Stimulated activated memory B cell treated with anti-CD40 and anti-IgM and Interleukin-4, amounts not matched to agents 10 μg/mL and 1 μg/mL and 100 μg/mL, for 72 hours (primary cell): ENCODE results near the gene PRDX4.
"Not testable (repeated sequence)": the region's sequence is repeated elsewhere in the genome, so short reads cannot be mapped to it uniquely, and the experiment has no call there.

Experiments
- ATAC-seq: fragments of 150-1000 bp; cut with Tn5 transposase; 2 replicates; pipeline ENCODE4 v1.10.0; 2021
- H3K27ac Mint-ChIP-seq: one replicate; pipeline ENCODE4 v1.8.0; 2022; ENCODE audit warnings: mild to moderate bottlenecking, mixed read lengths
- H3K27me3 Mint-ChIP-seq: one replicate; pipeline ENCODE4 v1.8.0; 2022; ENCODE audit warnings: mixed read lengths
- H3K36me3 Mint-ChIP-seq: one replicate; pipeline ENCODE4 v1.8.0; 2022; ENCODE audit warnings: mixed read lengths
- H3K4me1 Mint-ChIP-seq: one replicate; pipeline ENCODE4 v1.8.0; 2022; ENCODE audit warnings: mixed read lengths
- H3K4me3 Mint-ChIP-seq: one replicate; pipeline ENCODE4 v1.8.0; 2022; ENCODE audit warnings: mild to moderate bottlenecking, moderate library complexity, mixed read lengths
- H3K9me3 Mint-ChIP-seq: one replicate; pipeline ENCODE4 v1.8.0; 2022; ENCODE audit warnings: mixed read lengths

The PRDX4 gene

DNA sequence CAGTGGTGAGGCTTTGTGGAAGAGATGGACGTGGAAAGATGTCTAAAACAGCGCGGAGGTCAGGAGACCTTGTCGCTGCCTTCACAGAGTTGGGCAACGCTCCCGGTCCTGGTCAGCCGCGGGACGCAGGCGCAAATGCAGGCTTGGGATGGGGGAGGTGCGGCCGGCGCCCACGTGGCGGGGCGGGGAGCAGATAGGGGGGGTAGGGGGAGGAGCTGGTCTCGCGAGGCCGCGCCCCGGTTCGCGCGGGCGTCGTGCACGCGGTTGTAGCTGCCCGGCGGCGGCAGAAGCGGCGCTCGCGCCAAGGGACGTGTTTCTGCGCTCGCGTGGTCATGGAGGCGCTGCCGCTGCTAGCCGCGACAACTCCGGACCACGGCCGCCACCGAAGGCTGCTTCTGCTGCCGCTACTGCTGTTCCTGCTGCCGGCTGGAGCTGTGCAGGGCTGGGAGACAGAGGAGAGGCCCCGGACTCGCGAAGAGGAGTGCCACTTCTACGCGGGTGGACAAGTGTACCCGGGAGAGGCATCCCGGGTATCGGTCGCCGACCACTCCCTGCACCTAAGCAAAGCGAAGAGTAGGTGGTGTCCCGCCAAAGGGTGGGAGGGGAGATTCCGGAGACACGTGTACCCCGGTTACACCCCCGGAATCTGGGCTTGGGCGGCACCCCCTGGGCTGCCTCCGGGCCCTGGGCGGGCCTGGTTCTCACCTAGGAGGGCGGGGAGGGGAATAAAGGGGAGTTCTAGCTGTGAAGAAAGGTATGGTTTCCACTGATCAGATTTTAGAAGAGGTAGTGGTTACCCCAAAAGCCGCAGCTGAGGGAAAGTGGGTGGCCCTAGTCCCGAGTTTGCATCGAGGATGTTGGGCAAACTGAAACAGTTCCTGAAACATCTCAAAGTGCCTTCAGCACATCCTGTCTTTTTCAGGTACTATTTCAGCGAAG is at the start of gene PRDX4:
Gene PRDX4, plus strand, starts transcription at position 255 of the 939 bp plus-strand sequence. Its CDS starts 78 bp downstream, at position 333.
- no peaks in the 10 kb centered on the region for H3K9me3 Mint-ChIP-seq
- no peaks in the 10 kb centered on the region for H3K36me3 Mint-ChIP-seq
- H3K4me1 Mint-ChIP-seq = peaks cover 16% of the 10 kb centered on the region
- no peaks in the 10 kb centered on the region for H3K27me3 Mint-ChIP-seq
- ATAC-seq = peak; percentile 94
- H3K27ac Mint-ChIP-seq = peak within 1 kb of the TSS; percentile 86
- H3K4me3 Mint-ChIP-seq = peak within 1 kb of the TSS; percentile 84

DNA sequence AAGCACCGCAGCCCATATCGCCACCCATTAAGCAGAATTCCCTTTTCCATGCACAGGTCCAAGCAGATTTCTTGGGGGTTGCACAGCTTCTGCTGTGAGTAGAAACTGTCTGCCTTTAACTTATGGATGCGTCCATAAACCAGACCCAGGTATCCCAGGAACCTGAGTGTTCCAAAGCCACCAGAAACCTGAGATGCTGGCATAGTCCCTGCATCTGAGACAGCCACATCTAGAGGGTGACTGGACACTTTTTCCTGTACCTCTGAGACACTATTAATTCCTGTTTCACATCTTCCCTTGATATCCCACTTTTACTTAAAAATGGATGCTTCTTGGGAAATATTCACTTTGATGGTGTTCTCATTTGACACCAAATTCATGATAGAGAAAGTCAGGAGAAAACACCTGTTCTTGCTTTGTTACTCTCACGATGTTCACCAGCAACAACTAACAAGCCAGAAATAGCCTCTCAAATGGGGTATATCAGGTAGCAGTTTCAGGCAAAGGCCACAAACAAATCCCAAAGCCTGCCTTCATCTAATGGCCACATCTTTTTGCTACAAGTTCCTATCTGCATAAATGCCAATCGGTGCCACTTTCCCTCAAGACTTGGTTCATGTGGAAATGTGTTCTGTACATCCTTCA is 45.5 kb upstream of the PRDX4 start:
- Mint-ChIP-seq H3K4me1 (no peaks in the 10 kb centered on the region), H3K27ac (no peak overlapping the region), H3K27me3 (no peaks in the 10 kb centered on the region), H3K4me3 (no peak overlapping the region), H3K36me3 (no peaks in the 10 kb centered on the region), H3K9me3 (no peaks in the 10 kb centered on the region)
- ATAC-seq = no peak

DNA sequence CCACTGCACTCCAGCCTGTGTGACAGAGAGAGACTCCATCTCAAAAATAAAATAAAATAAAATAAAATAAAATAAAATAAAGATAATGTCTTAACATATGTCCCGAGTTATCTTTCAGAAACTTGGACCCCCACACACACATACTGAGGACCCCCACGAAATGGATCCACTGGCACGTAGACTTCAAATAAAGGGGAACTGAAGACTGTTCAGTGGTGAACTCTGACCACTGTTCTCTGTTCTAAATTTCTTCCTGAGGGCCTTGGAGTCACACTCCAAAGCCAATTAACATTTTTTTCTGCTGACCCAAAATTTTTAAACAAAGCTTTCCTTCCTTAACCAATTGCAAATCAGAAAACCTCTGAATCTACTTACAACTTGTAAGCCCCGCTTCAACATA is 43.5 kb upstream of the PRDX4 start:
- no peak overlapping the region for H3K4me3 Mint-ChIP-seq
- H3K27me3 Mint-ChIP-seq = no peaks in the 10 kb centered on the region
- H3K27ac Mint-ChIP-seq = no peak overlapping the region
- no peaks in the 10 kb centered on the region for H3K36me3 Mint-ChIP-seq
- no peak for ATAC-seq
- no peaks in the 10 kb centered on the region for H3K9me3 Mint-ChIP-seq
- no peaks in the 10 kb centered on the region for H3K4me1 Mint-ChIP-seq

DNA sequence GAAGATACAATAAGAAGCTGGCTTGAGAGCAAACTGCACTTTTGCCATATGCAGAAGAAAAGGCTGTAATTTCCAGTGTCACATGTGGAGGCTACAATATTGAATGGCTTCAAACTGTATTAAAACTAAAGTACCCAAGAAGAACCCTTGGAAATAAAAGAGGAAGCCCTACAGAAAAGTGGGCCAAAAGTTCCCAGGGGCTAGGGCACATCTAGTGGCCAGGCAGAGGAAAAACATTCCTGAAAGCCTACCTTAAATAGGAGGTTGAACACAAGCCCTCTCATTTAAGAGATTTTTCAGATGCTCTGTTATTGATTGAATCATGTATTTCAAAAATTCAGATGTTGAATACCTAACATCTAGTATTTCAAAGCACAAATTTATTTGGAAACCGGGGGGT is 40.6 kb upstream of the PRDX4 start:
- Mint-ChIP-seq H3K4me3 (no peak overlapping the region), H3K4me1 (no peaks in the 10 kb centered on the region), H3K27me3 (no peaks in the 10 kb centered on the region), H3K27ac (no peak overlapping the region), H3K9me3 (no peaks in the 10 kb centered on the region), H3K36me3 (no peaks in the 10 kb centered on the region)
- ATAC-seq = no peak

DNA sequence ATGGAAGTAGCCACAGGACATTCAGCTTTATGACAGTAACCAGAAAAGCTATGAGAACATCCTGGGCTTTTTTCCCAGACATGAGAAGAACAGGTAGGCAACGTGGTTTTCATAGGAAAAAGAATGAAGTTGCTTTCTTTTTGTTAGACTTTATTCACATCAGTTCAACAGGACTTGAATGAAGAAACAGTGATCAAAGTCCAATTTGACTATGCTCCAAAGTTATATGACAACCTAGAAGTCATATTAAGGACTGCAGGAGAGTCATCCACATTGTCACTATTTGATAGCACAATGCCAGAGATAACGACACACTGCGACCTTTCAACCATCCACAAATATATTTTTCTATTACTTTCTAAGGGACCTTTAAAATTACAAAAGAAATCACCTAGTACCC is 39.2 kb upstream of the PRDX4 start:
- Mint-ChIP-seq H3K36me3 (no peaks in the 10 kb centered on the region), H3K27me3 (no peaks in the 10 kb centered on the region)

DNA sequence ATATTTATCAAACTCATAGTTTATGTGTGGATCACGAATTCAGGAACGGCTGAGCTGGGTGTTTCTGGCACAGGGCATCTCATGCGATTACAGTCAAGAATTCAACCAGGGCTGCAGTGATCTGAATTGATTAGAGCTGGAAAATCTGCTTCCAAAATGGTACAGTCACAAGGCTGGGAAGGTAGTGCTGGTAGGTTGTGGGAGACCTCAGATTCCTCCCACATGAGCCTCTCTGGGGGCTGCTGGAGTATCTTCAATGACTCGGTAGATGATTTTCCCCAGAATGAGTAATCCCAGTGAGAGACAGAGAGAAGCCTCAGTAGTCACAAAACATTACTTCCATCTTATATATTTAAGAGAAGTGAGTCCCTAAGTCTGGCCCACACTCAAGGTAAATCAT is 36.2 kb upstream of the PRDX4 start:
- H3K4me1 Mint-ChIP-seq = no peaks in the 10 kb centered on the region
- H3K36me3 Mint-ChIP-seq = no peaks in the 10 kb centered on the region
- no peak for ATAC-seq
- H3K9me3 Mint-ChIP-seq = no peaks in the 10 kb centered on the region
- H3K27me3 Mint-ChIP-seq = no peaks in the 10 kb centered on the region
- H3K4me3 Mint-ChIP-seq = no peak overlapping the region
- H3K27ac Mint-ChIP-seq = no peak overlapping the region

More for the DNA sequence above, 39.2 kb upstream of the PRDX4 start:
- Mint-ChIP-seq H3K4me1 (no peaks in the 10 kb centered on the region), H3K9me3 (no peaks in the 10 kb centered on the region), H3K4me3 (no peak overlapping the region), H3K27ac (no peak overlapping the region)
- no peak for ATAC-seq

DNA sequence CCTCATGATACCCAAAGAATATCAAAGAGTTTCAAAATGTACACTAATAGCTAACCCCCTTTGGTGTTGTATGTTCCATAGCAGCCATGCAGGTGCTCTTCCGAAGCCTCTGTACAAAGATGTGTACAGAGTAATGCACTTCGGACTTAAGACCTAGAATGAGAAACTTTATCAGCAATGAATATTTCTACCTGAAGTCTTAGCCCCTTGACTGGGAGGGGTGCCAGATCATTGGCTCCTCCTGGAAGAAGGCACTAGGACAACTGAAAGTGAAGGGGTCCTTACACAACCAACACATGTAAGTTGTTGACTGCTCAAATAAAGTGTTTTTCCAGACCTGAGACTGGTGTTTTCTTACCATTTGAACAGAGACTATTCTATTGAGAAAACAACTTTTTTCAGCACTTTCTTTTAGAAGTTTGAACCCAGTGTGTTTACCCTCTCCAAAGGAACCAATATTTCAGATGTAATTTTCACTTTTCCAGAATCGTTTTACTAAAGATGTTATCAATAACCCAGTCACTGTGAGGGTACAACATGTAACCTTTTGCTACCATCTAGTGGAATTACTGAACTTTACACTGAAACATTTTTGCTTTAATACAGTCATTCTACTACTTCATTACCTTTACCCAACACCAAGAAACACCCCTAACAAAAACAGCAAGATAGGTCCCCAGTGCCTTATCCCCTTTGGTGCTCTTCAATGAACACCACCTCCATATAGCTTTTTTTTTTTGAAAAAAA is 33.3 kb upstream of the PRDX4 start:
- Mint-ChIP-seq H3K4me3 (no peak overlapping the region), H3K36me3 (no peaks in the 10 kb centered on the region), H3K4me1 (no peaks in the 10 kb centered on the region), H3K27me3 (no peaks in the 10 kb centered on the region), H3K27ac (no peak overlapping the region), H3K9me3 (no peaks in the 10 kb centered on the region)
- ATAC-seq = no peak

DNA sequence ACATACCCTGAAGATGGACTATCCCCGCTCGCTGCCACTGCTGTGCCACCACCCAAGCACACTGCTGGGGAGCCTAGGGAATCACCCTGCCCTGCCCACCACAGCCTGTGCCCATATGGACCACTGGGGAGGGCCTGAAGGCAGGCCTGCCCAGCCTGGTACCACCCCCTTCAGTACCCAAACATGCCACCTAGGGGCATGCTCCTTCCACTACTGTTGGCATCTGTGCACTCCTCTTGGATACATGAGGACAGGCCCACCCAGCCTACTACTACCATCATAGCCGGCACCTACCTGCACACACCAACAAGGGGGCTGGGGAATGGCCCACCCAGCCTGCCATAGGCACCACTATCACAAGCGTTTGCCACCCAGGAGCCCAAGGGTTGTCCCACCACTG is 30.1 kb upstream of the PRDX4 start:
- Mint-ChIP-seq H3K27ac (no peak overlapping the region), H3K4me1 (no peaks in the 10 kb centered on the region), H3K4me3 (no peak overlapping the region), H3K9me3 (peaks cover 9% of the 10 kb centered on the region), H3K27me3 (no peaks in the 10 kb centered on the region), H3K36me3 (peaks cover 6% of the 10 kb centered on the region)
- no peak for ATAC-seq

DNA sequence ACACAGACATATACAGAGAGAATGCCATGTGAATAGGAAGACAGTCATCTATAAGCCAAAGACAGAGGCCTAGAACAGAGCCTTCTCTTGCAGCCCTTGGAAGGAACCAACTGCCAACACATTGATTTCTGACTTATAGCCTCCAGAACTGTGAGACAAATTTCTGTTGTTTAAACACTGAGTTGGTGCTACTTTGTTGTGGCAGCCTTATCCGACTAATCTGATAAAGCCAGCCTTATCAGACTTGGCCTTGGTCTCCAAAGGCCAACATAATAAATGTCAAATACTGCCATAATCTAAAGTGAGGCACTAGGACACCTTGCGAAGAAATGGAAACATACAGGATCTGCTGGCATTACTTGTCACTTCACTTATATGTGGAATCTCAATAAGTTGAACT is 24.3 kb upstream of the PRDX4 start:
- Mint-ChIP-seq H3K27ac (no peak overlapping the region), H3K4me3 (no peak overlapping the region), H3K36me3 (peaks cover 6% of the 10 kb centered on the region), H3K4me1 (no peaks in the 10 kb centered on the region), H3K27me3 (no peaks in the 10 kb centered on the region), H3K9me3 (peaks cover 9% of the 10 kb centered on the region)
- ATAC-seq = no peak

DNA sequence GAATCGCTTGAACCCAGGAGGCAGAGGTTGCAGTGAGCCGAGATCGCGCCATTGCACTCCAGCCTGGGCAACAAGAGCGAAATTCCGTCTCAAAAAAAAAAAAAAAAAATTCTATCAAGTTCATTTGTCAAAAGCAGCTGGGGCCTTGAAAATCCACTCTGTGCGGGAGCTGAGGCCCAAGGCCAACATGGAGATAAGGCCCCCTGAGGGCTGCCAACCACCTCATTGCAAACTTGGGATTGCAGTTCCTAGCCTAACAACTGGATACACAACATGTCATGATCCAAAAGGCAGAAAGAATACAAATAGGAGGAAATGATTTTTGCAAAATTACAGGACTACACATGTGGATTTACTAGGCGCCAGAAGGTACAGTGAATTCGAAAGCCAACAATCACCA is 22.5 kb upstream of the PRDX4 start:
- Mint-ChIP-seq H3K9me3 (peaks cover 9% of the 10 kb centered on the region), H3K4me3 (no peak overlapping the region), H3K27ac (no peak overlapping the region), H3K4me1 (no peaks in the 10 kb centered on the region), H3K36me3 (peaks cover 6% of the 10 kb centered on the region), H3K27me3 (no peaks in the 10 kb centered on the region)
- ATAC-seq = no peak

DNA sequence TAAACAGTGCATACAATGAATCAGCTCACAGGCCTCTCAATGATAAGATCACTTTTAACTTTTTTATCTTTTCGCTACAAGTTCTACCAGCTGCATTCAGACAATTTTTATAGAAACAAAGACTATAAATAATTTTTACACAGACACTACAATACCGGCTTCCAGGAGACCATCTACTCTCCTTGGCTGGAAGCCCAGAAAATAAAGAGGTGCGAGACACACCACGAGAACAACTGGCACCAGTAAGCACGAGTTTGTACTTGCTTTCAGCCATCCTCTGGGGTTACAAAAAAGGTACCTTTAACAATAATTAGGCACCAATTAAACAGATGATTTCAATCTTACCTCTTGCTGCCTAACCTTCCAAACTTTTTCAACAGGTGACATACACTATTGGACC is 11.2 kb upstream of the PRDX4 start:
- Mint-ChIP-seq H3K9me3 (no peaks in the 10 kb centered on the region), H3K4me1 (peaks cover 8% of the 10 kb centered on the region), H3K27me3 (no peaks in the 10 kb centered on the region), H3K4me3 (no peak overlapping the region), H3K36me3 (no peaks in the 10 kb centered on the region), H3K27ac (no peak overlapping the region)
- no peak for ATAC-seq

DNA sequence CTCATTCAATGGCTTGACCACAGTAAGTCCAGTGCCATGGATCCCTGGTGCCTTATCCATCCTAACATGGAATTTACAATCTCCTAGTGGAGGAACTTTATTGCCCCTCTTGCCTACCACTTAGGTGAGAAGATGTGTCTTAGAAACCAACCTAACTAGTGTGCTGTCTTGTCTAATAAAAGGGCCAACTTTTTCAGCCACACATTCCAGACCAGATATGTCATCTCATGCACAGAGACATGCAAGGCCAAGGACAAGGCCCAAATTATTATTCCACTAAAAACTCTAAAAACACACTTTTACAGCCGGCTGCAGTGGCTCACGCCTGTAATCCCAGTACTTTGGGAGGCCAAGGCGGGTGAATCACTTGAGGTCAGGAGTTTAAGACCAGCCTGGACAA is 10.6 kb upstream of the PRDX4 start:
- Mint-ChIP-seq H3K27ac (no peak overlapping the region), H3K4me1 (peaks cover 12% of the 10 kb centered on the region), H3K9me3 (no peaks in the 10 kb centered on the region), H3K27me3 (no peaks in the 10 kb centered on the region), H3K4me3 (no peak overlapping the region), H3K36me3 (no peaks in the 10 kb centered on the region)
- no peak for ATAC-seq

DNA sequence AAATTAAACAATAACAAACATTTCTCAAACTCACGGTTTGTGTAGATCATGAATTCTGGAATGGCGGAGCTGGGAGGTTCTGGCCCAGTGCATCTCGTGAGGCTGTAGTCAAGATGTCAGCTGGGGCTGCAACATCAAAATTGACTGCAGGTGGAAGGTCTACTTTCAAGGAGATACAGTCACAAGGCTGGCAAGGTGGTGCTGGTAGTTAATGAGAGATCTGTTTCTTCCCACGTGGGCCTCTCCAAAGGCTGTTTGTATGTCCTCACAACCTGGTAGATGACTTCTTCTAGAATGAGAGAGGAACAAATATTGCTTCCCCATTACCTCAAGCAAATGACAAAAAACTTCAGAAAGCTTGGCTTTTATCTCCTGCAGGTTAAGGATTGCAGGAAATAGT is 8.0 kb upstream of the PRDX4 start:
- no peak overlapping the region for H3K4me3 Mint-ChIP-seq
- H3K4me1 Mint-ChIP-seq = peaks cover 22% of the 10 kb centered on the region
- ATAC-seq = no peak
- H3K36me3 Mint-ChIP-seq = no peaks in the 10 kb centered on the region
- H3K9me3 Mint-ChIP-seq = no peaks in the 10 kb centered on the region
- H3K27ac Mint-ChIP-seq = peak overlapping the region; percentile 11
- H3K27me3 Mint-ChIP-seq = no peaks in the 10 kb centered on the region

DNA sequence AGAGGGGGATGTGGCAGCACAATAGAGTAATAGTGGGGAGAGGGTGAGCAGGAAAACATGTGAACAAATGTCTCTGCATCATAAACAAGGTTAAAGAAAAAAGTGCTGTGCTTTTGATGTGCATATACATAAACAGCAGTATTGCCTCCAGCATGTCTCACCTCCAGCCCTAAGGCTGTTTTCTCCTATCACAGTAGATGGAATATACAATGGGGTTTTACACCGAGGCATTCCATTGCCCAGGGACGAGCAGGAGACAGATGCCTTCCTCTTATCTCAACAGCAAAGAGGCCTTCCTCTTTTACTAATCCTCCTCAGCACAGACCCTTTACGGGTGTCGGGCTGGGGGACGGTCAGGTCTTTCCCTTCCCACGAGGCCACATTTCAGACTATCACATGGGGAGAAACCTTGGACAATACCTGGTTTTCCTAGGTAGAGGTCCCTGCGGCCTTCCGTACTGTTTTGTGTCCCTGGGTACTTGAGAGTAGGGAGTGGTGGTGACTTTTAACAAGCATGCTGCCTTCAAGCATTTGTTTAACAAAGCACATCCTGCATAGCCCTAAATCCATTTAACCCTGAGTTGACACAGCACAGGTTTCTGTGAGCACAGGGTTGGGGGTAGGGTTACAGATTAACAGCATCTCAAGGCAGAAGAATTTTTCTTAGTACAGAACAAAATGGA is 7.1 kb upstream of the PRDX4 start:
- H3K27me3 Mint-ChIP-seq, H3K9me3 Mint-ChIP-seq, H3K36me3 Mint-ChIP-seq, ATAC-seq, H3K4me3 Mint-ChIP-seq: not testable (repeated sequence)
- H3K27ac Mint-ChIP-seq = peak overlapping the region; percentile 11
- H3K4me1 Mint-ChIP-seq = peaks cover 22% of the 10 kb centered on the region

DNA sequence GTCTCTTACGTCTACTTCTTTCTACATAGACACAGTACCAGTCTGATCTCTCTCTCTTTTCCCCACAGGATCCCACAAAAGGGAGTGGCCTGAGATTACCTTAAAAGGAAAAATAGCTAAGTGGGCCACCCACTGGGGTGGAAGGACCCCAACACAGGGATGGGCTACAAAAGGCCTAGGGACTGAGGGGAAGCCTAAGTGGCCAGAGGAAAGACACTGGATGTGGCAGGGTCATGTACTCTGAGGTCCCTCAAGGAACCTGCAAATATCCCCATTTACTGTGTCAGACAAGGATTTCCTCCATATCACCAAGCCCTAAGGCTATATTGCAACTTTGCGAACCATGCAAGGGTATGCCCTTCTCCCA is 6.5 kb upstream of the PRDX4 start:
- Mint-ChIP-seq H3K4me3 (no peak overlapping the region), H3K27ac (peak overlapping the region; percentile 89), H3K4me1 (peaks cover 22% of the 10 kb centered on the region), H3K36me3 (no peaks in the 10 kb centered on the region), H3K9me3 (no peaks in the 10 kb centered on the region), H3K27me3 (no peaks in the 10 kb centered on the region)
- no peak for ATAC-seq
